ENCODE results near the gene CREB5.
"Not testable (repeated sequence)": the region's sequence is repeated elsewhere in the genome, so short reads cannot be mapped to it uniquely, and the experiment has no call there.

Gene CREB5

GRCh38 chr7:28550580-28551186, 138.4 kb downstream of the CREB5 start:
- Histone ChIP-seq H2AFZ (ENCODE audit: low read depth) (no peak overlapping the region), H3K4me1 (ENCODE audit: low read depth, poor library complexity, severe bottlenecking) (no peaks in the 10 kb centered on the region), H4K20me1 (ENCODE audit: insufficient read depth) (no peaks in the 10 kb centered on the region), H3K4me3 (IDR thresholded peaks at IDR 0.05; ENCODE audit: insufficient read depth, low read depth, low read length) (no peak overlapping the region), H3K9ac (no peak overlapping the region), H3K27ac (no peak overlapping the region), H3K36me3 (ENCODE audit: insufficient read depth) (no peaks in the 10 kb centered on the region), H3K27me3 (ENCODE audit: insufficient read depth, low read depth) (no peaks in the 10 kb centered on the region), H3K4me2 (no peak overlapping the region), H3K79me2 (ENCODE audit: insufficient read depth, low read depth) (no peaks in the 10 kb centered on the region)
- TF ChIP-seq CTCF (conservative IDR thresholded peaks at IDR 0.05; ENCODE audit: low read depth, low read length): no peak

GRCh38 chr7:28551331-28551730, 139.0 kb downstream of the CREB5 start:
- no peaks in the 10 kb centered on the region for H3K79me2 ChIP-seq (ENCODE audit: insufficient read depth, low read depth)
- no peak overlapping the region for H2AFZ ChIP-seq (ENCODE audit: low read depth)
- H4K20me1 ChIP-seq (ENCODE audit: insufficient read depth): no peaks in the 10 kb centered on the region
- H3K27me3 ChIP-seq (ENCODE audit: insufficient read depth, low read depth): no peaks in the 10 kb centered on the region
- TF ChIP-seq CTCF (conservative IDR thresholded peaks at IDR 0.05; ENCODE audit: low read depth, low read length): no peak
- no peaks in the 10 kb centered on the region for H3K4me1 ChIP-seq (ENCODE audit: low read depth, poor library complexity, severe bottlenecking)
- H3K36me3 ChIP-seq (ENCODE audit: insufficient read depth): no peaks in the 10 kb centered on the region
- no peak overlapping the region for H3K4me3 ChIP-seq (IDR thresholded peaks at IDR 0.05; ENCODE audit: insufficient read depth, low read depth, low read length)
- H3K4me2 ChIP-seq: no peak overlapping the region
- no peak overlapping the region for H3K27ac ChIP-seq
- no peak overlapping the region for H3K9ac ChIP-seq

DNA sequence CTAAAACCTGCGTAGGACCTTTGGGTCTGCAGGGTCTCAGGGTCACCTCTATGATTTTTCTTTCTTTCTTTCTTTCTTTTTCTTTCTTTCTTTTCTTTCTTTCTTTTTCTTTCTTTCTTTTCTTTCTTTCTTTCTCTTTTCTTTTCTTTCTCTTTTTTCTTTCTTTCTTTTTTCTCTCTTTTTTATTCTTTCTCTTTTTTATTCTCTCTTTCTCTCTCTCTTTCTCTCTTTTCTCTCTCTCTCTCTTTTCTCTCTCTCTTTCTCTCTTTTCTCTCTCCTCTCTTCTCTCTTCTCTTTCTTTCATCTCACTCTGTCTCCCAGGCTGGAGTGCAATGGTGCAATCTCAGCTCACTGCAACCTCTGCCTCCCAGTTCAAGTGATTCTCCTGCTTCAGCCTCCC, 139.4 kb downstream of the CREB5 start:
- not testable (repeated sequence) for H3K4me2 ChIP-seq; H4K20me1 ChIP-seq (ENCODE audit: insufficient read depth); H3K4me3 ChIP-seq (IDR thresholded peaks at IDR 0.05; ENCODE audit: insufficient read depth, low read depth, low read length); H3K4me1 ChIP-seq (ENCODE audit: low read depth, poor library complexity, severe bottlenecking); H3K36me3 ChIP-seq (ENCODE audit: insufficient read depth); H3K79me2 ChIP-seq (ENCODE audit: insufficient read depth, low read depth); H3K9ac ChIP-seq; H2AFZ ChIP-seq (ENCODE audit: low read depth); H3K27ac ChIP-seq; H3K27me3 ChIP-seq (ENCODE audit: insufficient read depth, low read depth)

DNA sequence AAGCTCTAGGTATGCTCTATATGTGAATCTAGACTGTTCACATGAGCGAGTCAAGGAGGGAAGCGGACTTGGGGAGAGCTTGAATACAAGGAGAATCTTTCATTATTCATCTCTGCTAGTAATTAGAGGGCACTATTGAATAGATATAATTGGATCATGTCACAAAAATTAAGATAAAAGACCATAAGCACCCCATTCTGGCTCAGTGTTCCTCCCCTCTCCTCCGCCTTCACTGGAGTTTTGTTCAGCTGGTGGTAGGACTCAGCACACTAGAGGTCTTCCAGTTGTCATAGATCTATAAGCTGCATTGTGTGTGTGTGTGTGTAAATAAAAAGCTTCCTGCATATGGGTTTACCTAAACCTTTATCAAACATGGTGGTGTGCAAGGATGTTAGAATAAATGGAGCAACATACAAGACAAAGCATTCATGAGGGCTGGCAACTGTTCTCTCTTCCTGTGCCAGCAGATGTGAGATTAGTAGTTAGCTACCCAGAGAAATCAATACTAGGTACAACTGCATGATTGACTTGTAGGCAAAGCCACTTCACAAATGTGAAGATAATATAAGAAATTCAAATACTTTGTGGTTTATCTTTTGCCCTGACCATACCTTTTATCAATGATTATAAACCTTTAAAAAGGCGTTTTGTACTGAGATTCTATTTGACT, 142.6 kb downstream of the CREB5 start:
- no peak for TF ChIP-seq CTCF (conservative IDR thresholded peaks at IDR 0.05; ENCODE audit: low read depth, low read length)
- Histone ChIP-seq H3K4me1 (ENCODE audit: low read depth, poor library complexity, severe bottlenecking) (no peaks in the 10 kb centered on the region), H2AFZ (ENCODE audit: low read depth) (no peak overlapping the region), H3K27ac (no peak overlapping the region), H3K4me2 (no peak overlapping the region), H3K9ac (no peak overlapping the region), H3K4me3 (IDR thresholded peaks at IDR 0.05; ENCODE audit: insufficient read depth, low read depth, low read length) (no peak overlapping the region), H3K36me3 (ENCODE audit: insufficient read depth) (no peaks in the 10 kb centered on the region), H3K27me3 (ENCODE audit: insufficient read depth, low read depth) (no peaks in the 10 kb centered on the region), H3K79me2 (ENCODE audit: insufficient read depth, low read depth) (no peaks in the 10 kb centered on the region), H4K20me1 (ENCODE audit: insufficient read depth) (no peaks in the 10 kb centered on the region)

GRCh38 chr7:28556025-28556424, 143.7 kb downstream of the CREB5 start:
- no peak overlapping the region for H2AFZ ChIP-seq (ENCODE audit: low read depth)
- H3K9ac ChIP-seq: no peak overlapping the region
- H3K4me1 ChIP-seq (ENCODE audit: low read depth, poor library complexity, severe bottlenecking): no peaks in the 10 kb centered on the region
- no peaks in the 10 kb centered on the region for H4K20me1 ChIP-seq (ENCODE audit: insufficient read depth)
- no peaks in the 10 kb centered on the region for H3K79me2 ChIP-seq (ENCODE audit: insufficient read depth, low read depth)
- H3K27me3 ChIP-seq (ENCODE audit: insufficient read depth, low read depth): no peaks in the 10 kb centered on the region
- H3K27ac ChIP-seq: no peak overlapping the region
- no peak overlapping the region for H3K4me2 ChIP-seq
- no peaks in the 10 kb centered on the region for H3K36me3 ChIP-seq (ENCODE audit: insufficient read depth)
- H3K4me3 ChIP-seq (IDR thresholded peaks at IDR 0.05; ENCODE audit: insufficient read depth, low read depth, low read length): no peak overlapping the region
- TF ChIP-seq CTCF (conservative IDR thresholded peaks at IDR 0.05; ENCODE audit: low read depth, low read length): no peak
